ENCODE data around the gene LURAP1L. TPM values are rescaled to one million over a fixed set of nuclear protein-coding genes. Genes with fewer than 3 reads are reported as not detected.

The LURAP1L gene
- total and polyA plus RNA-seq, 2 of the 4 experiments (the other 2 are of a cell fraction), result 6.1 to 10.6 TPM

DNA sequence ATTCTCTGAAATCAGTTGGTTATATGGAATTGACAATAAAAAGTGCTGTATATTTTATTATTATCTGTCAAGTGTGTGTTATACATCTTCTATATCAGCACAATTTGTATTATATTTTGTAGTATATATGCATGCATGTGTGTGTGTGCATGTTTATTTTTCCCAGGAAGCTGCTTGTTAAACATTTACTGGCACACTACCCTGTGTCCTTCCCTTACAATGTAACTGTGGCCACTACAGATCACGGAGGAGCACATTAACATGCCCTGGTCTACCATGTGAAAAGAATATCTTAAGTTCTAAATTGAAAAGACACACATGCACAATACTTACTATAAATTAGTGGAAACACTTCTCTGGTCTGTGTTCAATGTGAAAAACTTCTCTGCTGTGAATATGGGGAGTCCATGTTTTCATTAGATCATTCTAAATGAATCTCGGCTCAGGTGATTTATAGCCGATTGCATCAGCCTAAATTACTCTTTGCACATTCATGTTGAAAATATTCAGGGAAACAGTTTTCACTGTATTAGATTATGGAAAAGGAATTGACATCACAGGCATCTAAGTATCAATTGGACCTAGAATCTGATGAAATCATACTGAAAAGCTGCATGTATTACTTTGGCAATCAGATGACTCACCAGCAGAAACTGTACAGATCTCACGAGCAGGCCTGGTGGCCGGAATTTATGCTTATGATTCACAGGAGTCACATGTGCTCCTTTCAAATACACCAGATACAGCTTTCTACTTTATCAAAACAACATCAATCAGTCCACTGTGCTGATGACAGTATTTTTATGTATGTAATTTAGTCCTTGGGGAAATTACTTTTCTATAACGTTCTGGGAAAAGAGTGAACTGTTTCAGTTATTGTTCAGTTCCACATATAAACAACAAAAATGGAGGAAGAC, 39.4 kb downstream of the LURAP1L start (continued):
- TF ChIP-seq, protein P1, sequence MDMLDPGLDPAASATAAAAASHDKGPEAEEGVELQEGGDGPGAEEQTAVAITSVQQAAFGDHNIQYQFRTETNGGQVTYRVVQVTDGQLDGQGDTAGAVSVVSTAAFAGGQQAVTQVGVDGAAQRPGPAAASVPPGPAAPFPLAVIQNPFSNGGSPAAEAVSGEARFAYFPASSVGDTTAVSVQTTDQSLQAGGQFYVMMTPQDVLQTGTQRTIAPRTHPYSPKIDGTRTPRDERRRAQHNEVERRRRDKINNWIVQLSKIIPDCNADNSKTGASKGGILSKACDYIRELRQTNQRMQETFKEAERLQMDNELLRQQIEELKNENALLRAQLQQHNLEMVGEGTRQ (IDR thresholded peaks at IDR 0.05; ENCODE audit: low read depth, low read length), result peak; percentile 92
- 0 out of 2 replicates have a peak, but pooled peaks have one; percentile 6 for TF ChIP-seq NFE2L2 (IDR thresholded peaks at IDR 0.05; ENCODE audit: low read depth, low read length)
- no peak for TF ChIP-seq SMC3 (IDR thresholded peaks at IDR 0.05; ENCODE audit: low read depth, low read length)
- peak; percentile 99 for TF ChIP-seq FOS (IDR thresholded peaks at IDR 0.05; ENCODE audit: low read depth, low read length)

Data from IMR-90 (cell line).